Keratinocyte (primary cell): ENCODE results near the gene KCNQ4. TPM values are rescaled to one million over a fixed set of nuclear protein-coding genes. Genes with fewer than 3 reads are reported as not detected.

Source experiments
- DNase-seq: peaks from one replicate; pipeline ENCODE4 v3.0.0-alpha.2; 2011; ENCODE audit warnings: low read depth, missing footprints, low spot score
- FAIRE-seq: peaks from 2 replicates; lab custom pipeline; 2011; peaks lifted over from hg19 to GRCh38; lab: Jason Lieb, UNC
- H2AFZ ChIP-seq: 2 replicates; pipeline ENCODE4 v1.6.0; 2012; ENCODE audit warnings: low read length, control low read depth, inconsistent platforms; ENCODE audit not compliant: control insufficient read depth
- H3K27ac ChIP-seq: 2 replicates; pipeline ENCODE4 v1.5.1; 2011; ENCODE audit warnings: low read length; ENCODE audit not compliant: control insufficient read depth, insufficient read depth
- H3K27me3 ChIP-seq: 3 replicates; pipeline ENCODE4 v1.6.0; 2011; ENCODE audit warnings: low read length; ENCODE audit not compliant: control insufficient read depth, insufficient read depth; ENCODE audit errors: extremely low read depth
- H3K36me3 ChIP-seq, 2 experiments: 2 replicates in 1 of 2; 3 replicates in 1 of 2; pipeline ENCODE4 v1.5.1; 2011; ENCODE audit warnings: low read length in 2 of 2, mild to moderate bottlenecking in 1 of 2; ENCODE audit not compliant: control insufficient read depth in 2 of 2, insufficient read depth in 2 of 2; ENCODE audit errors: extremely low read depth in 1 of 2
- H3K4me1 ChIP-seq: 3 replicates; pipeline ENCODE4 v1.5.1; 2011; ENCODE audit warnings: low read length; ENCODE audit not compliant: control insufficient read depth, insufficient read depth; ENCODE audit errors: extremely low read depth
- H3K4me2 ChIP-seq: 3 replicates; pipeline ENCODE4 v1.6.0; 2011; ENCODE audit warnings: low read depth, low read length; ENCODE audit not compliant: control insufficient read depth, insufficient read depth; ENCODE audit errors: extremely low read depth
- H3K4me3 ChIP-seq, 3 experiments: fragments of 200-600 bp in 1 of 3; sonication (generic) in 1 of 3; 2 replicates in 2 of 3; 3 replicates in 1 of 3; pipeline ENCODE4 v1.5.1; 2011 to 2016; ENCODE audit warnings: low read length in 3 of 3, mild to moderate bottlenecking in 3 of 3, control low read depth in 2 of 3, inconsistent platforms in 1 of 3, low read depth in 1 of 3, mixed read lengths in 1 of 3, mixed run types in 1 of 3, moderate library complexity in 1 of 3; ENCODE audit not compliant: control insufficient read depth in 2 of 3, insufficient read depth in 2 of 3; ENCODE audit errors: extremely low read depth in 1 of 3
- H3K79me2 ChIP-seq: 2 replicates; pipeline ENCODE4 v1.6.0; 2012; ENCODE audit warnings: low read length; ENCODE audit not compliant: control insufficient read depth, insufficient read depth
- H3K9ac ChIP-seq: 3 replicates; pipeline ENCODE4 v1.6.0; 2011; ENCODE audit warnings: low read length; ENCODE audit not compliant: control insufficient read depth, insufficient read depth; ENCODE audit errors: extremely low read depth
- H3K9me1 ChIP-seq: 3 replicates; pipeline ENCODE4 v1.6.0; 2011; ENCODE audit warnings: low read length; ENCODE audit not compliant: control insufficient read depth, insufficient read depth; ENCODE audit errors: extremely low read depth
- H3K9me3 ChIP-seq: 2 replicates; pipeline ENCODE4 v1.5.1; 2012; ENCODE audit warnings: low read depth, low read length; ENCODE audit not compliant: control insufficient read depth
- H4K20me1 ChIP-seq: 3 replicates; pipeline ENCODE4 v1.6.0; 2011; ENCODE audit warnings: low read length; ENCODE audit not compliant: control insufficient read depth, insufficient read depth; ENCODE audit errors: extremely low read depth
- CTCF ChIP-seq, 3 experiments: IDR thresholded peaks in 1 of 3; conservative IDR thresholded peaks in 1 of 3; optimal IDR thresholded peaks in 1 of 3; 2 replicates in 2 of 3; 3 replicates in 1 of 3; pipeline versions ENCODE3 to v1.5.1; 2011; ENCODE audit warnings: low read length in 3 of 3, mild to moderate bottlenecking in 3 of 3, moderate library complexity in 2 of 3, control low read depth in 1 of 3, inconsistent platforms in 1 of 3; ENCODE audit not compliant: insufficient read depth in 2 of 3; ENCODE audit errors: extremely low read depth in 1 of 3
- EZH2 ChIP-seq: IDR thresholded peaks from one replicate; pipeline ENCODE4 v1.6.1; 2012; ENCODE audit warnings: inconsistent platforms, mild to moderate bottlenecking, low read length, moderate library complexity
- dilution Hi-C: fragments of 300-500 bp; cut with MboI; formaldehyde crosslinking; loops from one replicate; pipeline ENCODE4 v1.7.0; 2020; ENCODE audit warnings: low sequenced_read_pairs; ENCODE audit not compliant: extremely low pct_ligation_motif_present
- polyA plus RNA-seq, 5 experiments: library from polyadenylated mRNA; depleted of rRNA in 3 of 5; stranded (reverse) in 3 of 5; stranded (forward) in 1 of 5; unstranded in 1 of 5; fragments of >200 nt; gene quantifications; 1 replicate in 1 of 5; 2 replicates in 3 of 5; 3 replicates in 1 of 5; pipeline versions ENCODE4 v1.2.1 to v1.2.3, GENCODE V29; 2011 to 2012; ENCODE audit warnings: missing spikeins in 2 of 5, low read depth in 1 of 5, low replicate concordance in 1 of 5

Gene KCNQ4
- polyA plus RNA-seq, 1 donor (not counting 4 experiments of a cell fraction or from before 2014, with no cell fraction given) = not detected

GRCh38 chr1:40856656-40857302 lies 73.2 kb downstream of the KCNQ4 start:
- Histone ChIP-seq H2AFZ (no peak overlapping the region), H4K20me1 (peaks cover 7% of the 10 kb centered on the region), H3K27me3 (no peaks in the 10 kb centered on the region), H3K36me3 (peaks cover 0 to 4% of the 10 kb centered on the region in 2 experiments), H3K9ac (no peak overlapping the region), H3K4me3 (no peak overlapping the region), H3K9me3 (no peaks in the 10 kb centered on the region), H3K4me1 (peaks cover 38% of the 10 kb centered on the region), H3K27ac (no peak overlapping the region), H3K9me1 (no peaks in the 10 kb centered on the region), H3K4me2 (no peak overlapping the region), H3K79me2 (peaks cover 16% of the 10 kb centered on the region)
- dilution Hi-C loops = no loop called here
- DNase-seq (no peak), FAIRE-seq (no peak)
- TF ChIP-seq EZH2 = no peak
- no peak for TF ChIP-seq CTCF (optimal IDR thresholded peaks at IDR 0.05 in 1 of 3, IDR thresholded peaks at IDR 0.05 in 1 of 3, conservative IDR thresholded peaks at IDR 0.05 in 1 of 3; ENCODE audit: extremely low read depth in 1 of 3, insufficient read depth in 2 of 3, low read length in 3 of 3)

DNA sequence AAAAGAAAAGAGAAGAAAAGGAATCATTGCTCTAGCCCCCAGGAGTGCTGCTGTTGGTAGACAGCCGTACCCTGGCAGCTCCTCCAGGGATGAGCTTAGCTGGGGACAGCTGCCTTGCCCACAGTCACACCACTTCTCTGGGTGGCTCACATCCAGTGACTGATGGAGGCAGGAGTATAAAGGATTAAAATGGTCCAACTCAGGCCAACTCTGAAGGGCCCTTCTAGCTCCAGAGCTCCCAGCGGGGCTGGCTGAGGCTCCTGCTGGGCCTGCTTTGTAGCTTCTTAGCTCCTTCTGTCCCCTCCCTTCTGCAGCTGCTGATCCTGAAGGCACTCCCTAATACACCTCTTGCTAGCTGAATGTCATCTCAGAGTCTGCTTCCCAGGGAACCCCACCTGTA lies 74.2 kb downstream of the KCNQ4 start:
- Histone ChIP-seq H4K20me1 (peaks cover 7% of the 10 kb centered on the region), H2AFZ (no peak overlapping the region), H3K4me1 (peaks cover 39% of the 10 kb centered on the region), H3K27ac (no peak overlapping the region), H3K36me3 (peaks cover 0 to 4% of the 10 kb centered on the region in 2 experiments), H3K27me3 (no peaks in the 10 kb centered on the region), H3K9me3 (no peaks in the 10 kb centered on the region), H3K4me3 (no peak overlapping the region), H3K79me2 (peaks cover 20% of the 10 kb centered on the region), H3K9ac (no peak overlapping the region), H3K9me1 (no peaks in the 10 kb centered on the region), H3K4me2 (no peak overlapping the region)
- no peak for DNase-seq
- no peak for TF ChIP-seq CTCF (optimal IDR thresholded peaks at IDR 0.05 in 1 of 3, IDR thresholded peaks at IDR 0.05 in 1 of 3, conservative IDR thresholded peaks at IDR 0.05 in 1 of 3; ENCODE audit: extremely low read depth in 1 of 3, insufficient read depth in 2 of 3, low read length in 3 of 3)
- no peak for TF ChIP-seq EZH2
- no peak for FAIRE-seq
- dilution Hi-C loops = no loop called here
